Measurements from ENCODE around the gene THRB. TPM values are rescaled to one million over a fixed set of nuclear protein-coding genes. Genes with fewer than 3 reads are reported as not detected.
A peak's percentile ranks its signal among the peaks of the same experiment; 100 is the strongest.
"Not testable (repeated sequence)": the region's sequence is repeated elsewhere in the genome, so short reads cannot be mapped to it uniquely, and the experiment has no call there.

The THRB gene
- polyA plus RNA-seq, 3 donors: 27.1 to 31.1 (median 28.1) TPM

DNA sequence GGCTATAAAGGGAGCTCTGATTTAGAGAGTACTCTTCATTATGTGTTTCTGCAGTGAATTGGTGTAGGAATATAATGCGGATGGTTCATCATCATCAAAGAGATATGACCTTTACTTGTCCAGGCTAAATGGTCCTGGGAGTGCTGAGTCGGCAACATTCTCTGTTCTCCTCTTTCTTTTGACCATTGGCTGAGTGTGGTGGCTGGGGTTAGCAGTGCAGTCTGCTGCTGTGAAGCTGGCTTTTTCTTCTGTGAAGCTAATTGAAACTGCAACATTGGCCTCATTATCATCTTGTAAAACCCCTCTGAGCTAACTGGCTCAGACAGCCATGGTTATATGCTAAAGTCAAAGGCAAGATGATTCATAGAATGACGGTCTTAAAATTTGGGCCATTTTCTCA is 83.8 kb downstream of the THRB start:
- DNase-seq (ENCODE audit: low read depth in 3 of 3, low spot score in 2 of 3): no peak

DNA sequence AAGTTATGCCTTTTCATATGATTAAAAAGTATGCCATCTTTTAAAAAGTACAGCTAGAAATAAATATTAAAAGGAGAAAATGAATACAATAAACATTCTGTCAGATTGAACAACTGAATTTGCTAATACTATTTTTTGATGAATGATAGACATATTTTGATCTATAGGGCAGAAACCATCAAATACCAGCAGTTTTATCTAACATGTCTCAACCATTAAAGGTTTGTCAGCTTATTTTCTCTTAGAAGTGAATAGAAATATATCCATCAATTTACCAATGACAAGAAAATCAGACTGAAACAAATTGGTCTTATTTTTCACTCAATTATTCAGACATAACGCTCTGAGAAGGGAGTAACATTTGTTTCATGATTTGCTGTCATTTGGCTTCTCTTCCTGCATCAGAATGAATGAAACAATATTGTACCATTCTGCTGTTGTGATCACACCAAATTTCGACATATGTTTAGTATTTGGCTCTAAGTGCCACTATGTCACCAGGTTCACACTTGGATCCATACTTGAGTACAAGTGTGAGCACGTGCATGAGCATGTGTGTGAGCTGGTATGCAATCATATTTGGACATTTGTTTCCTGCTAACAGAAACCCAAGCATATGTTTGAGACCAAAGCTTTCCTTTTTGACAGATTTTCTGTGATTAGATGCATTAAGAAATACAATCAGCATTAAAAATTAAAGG is 86.5 kb downstream of the THRB start:
- no peak for DNase-seq (ENCODE audit: low read depth in 3 of 3, low spot score in 2 of 3)

DNA sequence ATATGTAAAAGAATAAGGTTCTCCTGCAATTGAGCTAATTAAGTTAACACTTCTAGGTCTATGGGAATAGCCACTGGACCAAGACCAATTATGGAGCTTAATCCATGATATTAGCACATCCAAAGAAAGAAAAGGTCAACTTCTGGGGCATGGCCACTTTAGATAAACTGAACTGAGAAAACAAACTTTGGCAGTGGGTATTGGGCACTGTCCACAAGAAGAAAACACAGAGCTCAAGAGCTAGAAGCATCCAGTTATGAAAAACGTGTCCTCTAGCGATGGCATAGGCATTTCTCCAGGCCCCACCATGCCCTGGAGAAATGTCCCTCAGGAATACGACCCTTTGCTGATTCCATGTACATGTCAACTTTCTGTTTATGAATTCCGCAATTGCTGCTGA is 87.8 kb downstream of the THRB start:
- no peak for DNase-seq (ENCODE audit: low read depth in 3 of 3, low spot score in 2 of 3)

DNA sequence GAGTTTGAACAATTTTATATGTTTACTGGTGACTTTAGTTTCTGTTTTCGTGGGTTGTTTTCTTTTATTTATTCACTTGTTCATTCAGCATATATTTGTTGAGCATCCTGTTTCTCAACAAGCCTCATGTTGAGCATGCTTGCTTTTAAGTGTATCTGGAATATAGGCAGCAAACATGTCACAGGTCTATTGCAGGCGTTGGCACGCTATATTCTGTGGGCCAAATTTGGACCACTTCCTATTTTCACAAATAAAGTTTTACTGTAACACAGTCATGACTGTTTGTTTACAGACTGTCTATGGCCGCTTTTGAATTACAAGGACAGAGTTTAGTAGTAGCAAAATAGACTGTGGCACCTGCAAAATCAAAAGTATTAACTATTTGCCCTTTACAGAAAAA is 89.6 kb downstream of the THRB start:
- DNase-seq (ENCODE audit: low read depth in 3 of 3, low spot score in 2 of 3): no peak

DNA sequence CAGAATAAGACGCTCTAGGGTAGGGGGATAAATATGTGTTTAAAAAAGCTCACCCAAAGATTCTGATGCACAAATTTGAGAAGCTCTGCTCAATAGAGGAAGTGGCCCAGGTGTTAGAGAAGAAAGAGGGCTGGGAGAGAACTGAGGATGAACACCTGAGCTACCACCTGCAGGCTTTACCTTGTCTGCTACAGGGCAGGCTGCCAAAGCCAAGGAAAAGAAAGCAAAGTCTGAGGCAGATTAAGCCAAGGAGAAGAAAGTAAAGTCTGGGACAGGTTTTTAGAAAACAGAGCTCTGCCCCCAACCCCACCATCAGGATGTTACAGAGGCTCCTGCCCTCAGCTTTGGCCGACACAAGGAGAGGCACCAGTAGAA is 92.9 kb downstream of the THRB start:
- no peak for DNase-seq (ENCODE audit: low read depth in 3 of 3, low spot score in 2 of 3)

DNA sequence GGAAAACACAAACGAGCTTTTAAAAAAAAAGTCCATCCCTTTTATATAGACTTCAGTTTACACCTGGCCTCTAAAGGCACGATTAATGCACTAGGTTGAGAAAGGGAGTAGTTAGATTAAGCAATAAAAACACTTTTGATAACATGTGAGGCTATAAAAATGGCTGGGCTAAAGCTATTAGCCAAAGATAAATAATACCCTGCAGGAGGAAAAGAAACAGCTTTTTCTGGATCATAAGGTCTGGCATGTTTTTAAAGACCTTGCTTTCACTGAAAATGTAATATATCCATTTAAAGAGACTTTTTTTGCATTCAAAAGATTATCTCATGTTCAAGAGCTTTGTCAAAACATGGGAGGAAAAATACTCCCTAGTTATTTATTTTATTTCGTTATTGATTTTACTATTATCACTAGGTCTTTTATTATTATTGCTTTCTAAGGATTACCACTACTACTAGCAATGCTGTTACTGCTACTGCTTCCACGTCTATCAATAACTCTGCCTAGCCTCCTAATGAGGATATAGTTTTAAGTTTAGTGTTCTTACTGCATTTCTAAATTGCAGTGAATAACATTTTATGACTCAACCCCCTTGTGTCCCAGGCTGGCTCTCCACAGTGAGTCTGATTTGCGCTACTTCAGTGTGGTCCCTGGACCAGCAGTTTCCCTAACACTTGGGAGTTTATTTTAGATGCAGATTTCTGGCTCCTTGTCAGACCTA is 93.4 kb downstream of the THRB start:
- DNase-seq (ENCODE audit: low read depth in 3 of 3, low spot score in 2 of 3): no peak

DNA sequence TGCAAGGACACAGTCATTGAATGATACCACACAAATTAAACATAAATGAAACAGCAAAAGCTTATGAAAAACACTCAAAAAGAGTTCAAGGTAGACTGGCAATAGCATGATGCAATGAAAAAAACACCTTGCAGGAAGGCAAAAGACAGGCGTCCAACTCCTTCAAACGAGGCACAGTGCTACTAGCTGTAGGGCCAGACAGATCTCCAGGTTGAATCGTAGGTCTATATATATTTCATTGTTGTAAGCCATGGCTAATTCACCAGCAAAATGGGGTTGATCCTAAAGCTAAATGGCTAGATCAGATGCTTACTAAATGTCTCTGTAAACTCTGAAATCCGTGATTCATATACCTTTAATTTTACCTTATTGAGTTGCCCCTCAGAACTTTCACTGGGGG is 94.2 kb downstream of the THRB start:
- DNase-seq (ENCODE audit: low read depth in 3 of 3, low spot score in 2 of 3): no peak

DNA sequence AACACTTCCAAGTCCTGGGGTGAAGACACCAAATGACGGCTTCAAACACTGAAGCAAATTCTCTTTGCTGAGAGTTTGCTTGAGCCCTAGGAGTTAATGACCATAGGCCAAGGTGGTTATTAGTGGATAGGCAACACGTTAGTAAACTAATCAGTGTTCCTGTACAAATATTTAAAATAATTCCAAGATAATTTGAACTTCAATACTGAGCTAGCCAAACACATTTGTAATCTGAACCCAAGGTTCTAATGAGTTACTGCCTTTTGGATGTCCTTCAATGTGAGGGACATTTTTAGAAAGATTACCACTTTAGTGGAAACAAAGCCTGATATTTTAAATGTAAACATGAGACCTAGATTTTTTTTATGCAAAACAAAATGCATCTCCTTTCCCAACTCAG is 94.6 kb downstream of the THRB start:
- no peak for DNase-seq (ENCODE audit: low read depth in 3 of 3, low spot score in 2 of 3)

DNA sequence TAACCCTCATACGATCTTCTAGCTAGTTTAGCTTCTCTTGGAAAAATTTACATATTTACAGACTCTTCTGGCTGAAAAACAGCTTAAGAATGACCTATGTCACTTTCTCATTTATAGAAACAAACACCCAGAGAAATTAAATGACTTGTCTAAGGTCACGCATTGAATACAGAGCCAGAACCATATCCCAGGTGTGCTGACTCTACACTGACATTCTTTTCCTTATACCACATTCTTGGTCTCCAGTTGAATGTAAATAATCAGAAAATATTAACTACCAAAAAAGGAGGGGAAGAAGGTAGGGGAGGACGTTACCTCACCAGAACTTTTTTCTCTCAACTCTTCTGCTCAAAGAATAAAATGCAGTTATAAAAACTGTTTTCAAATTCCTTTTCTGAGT is 95.0 kb downstream of the THRB start:
- DNase-seq (ENCODE audit: low read depth in 3 of 3, low spot score in 2 of 3): no peak

DNA sequence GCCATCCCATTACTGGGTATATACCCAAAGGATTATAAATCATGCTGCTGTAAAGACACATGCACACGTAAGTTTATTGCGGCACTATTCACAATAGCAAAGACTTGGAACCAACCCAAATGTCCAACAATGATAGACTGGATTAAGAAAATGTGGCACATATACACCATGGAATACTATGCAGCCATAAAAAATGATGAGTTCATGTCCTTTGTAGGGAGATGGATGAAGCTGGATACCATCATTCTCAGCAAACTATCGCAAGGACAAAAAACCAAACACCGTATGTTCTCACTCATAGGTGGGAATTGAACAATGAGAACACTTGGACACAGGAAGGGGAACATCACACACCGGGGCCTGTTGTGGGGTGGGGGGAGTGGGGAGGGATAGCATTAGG is 95.9 kb downstream of the THRB start:
- DNase-seq (ENCODE audit: low read depth in 3 of 3, low spot score in 2 of 3): not testable (repeated sequence)

DNA sequence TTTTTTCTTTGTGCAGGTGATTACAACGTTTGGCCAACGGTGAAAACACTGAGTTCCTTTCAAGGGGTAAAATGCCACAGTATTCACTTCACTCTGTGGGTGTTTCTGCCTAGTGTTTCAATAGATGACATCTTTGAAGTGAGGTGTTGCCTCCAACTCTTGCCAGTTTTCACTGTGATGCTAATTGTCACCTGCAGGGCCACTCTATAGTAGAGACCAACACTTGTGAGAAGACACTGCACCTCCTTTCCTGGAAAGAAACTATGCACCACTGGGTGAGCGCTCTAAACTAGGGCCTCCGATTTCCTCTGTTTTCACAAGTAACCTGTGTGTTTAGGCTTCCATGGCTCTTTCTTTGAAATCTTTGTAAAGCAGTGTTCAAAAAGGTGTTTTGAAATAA is 98.3 kb downstream of the THRB start:
- DNase-seq (ENCODE audit: low read depth in 3 of 3, low spot score in 2 of 3): no peak

DNA sequence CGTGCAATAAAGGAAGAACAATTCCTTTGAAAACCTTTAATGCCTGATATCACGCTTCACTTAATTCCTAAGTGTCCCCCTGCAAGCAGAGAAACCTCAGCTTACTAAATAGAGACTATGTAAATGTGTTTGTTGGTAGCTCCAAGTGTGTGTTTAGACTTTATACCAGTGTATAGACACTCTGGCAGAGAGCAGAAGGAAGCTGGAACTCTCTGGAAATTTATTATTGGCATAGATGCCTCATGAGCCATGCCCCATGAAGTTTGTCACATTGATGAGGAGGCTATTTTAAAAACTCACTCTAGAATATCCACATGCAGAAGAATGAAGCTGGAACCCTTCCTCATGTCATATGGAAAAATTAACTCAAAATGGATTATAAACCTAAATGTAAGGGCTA is 99.9 kb downstream of the THRB start:
- DNase-seq (ENCODE audit: low read depth in 3 of 3, low spot score in 2 of 3): no peak

DNA sequence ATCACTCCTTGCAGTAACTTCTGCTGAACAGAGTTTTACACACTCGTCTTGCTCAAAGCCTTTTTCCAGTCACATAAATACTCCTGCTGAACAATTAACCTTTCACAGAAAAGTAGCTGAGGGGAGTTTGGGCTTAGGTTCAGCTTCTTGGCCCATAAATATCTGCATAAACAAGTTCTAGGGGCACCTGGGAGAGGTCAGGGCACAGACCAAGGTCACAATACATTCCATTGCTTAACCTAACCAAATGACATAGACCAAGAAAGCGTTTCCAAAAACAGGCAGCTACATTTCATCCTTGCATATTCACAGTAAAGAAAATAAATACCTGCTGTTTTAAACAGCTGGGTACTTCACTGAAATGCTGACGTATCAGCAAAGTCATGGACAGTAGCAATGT is 101.3 kb downstream of the THRB start:
- no peak for DNase-seq (ENCODE audit: low read depth in 3 of 3, low spot score in 2 of 3)

DNA sequence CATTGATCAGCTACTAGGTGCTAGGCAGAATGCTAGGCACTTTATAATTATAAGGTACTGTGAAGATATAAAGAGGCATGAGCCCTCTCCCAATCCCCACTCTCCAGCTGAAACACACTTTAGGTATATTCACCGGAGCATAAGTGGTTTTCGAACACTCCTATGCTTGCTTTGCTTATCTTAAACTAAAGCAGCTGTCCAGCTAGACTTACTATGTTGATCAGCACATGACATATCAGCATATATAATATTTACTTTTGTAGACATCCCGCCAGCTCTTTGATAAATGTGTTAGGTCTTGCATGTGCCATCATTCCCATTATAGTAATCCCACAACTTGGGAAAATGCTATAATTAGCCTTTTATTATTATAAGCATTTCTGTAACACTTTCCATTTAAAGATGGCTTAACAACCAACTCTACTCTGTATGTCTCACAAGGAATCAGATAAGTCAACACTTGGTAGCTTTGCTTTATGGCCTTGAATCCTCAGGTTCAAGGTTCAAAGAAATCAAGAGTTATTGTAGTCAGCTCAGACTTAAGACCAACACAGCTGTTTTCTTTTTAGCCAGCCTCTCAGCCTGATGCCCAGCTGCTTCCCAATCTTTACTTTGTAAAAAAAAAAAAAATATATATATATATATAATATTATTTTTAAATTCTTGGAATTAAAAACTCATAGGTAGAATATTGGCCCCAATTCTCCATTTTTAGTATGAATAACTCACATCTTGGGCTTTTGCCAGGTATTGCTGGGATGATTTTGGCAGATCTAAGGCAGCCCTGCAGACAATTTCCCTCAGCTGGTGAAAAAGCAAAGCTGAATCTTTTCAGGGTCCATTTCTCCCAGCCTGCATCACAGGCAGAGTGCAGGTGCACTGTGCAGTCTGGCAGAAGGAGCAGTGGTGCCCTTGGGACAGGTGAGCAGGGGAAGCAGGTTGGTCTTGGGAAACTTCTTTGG is 104.2 kb downstream of the THRB start:
- no peak for DNase-seq (ENCODE audit: low read depth in 3 of 3, low spot score in 2 of 3)

DNA sequence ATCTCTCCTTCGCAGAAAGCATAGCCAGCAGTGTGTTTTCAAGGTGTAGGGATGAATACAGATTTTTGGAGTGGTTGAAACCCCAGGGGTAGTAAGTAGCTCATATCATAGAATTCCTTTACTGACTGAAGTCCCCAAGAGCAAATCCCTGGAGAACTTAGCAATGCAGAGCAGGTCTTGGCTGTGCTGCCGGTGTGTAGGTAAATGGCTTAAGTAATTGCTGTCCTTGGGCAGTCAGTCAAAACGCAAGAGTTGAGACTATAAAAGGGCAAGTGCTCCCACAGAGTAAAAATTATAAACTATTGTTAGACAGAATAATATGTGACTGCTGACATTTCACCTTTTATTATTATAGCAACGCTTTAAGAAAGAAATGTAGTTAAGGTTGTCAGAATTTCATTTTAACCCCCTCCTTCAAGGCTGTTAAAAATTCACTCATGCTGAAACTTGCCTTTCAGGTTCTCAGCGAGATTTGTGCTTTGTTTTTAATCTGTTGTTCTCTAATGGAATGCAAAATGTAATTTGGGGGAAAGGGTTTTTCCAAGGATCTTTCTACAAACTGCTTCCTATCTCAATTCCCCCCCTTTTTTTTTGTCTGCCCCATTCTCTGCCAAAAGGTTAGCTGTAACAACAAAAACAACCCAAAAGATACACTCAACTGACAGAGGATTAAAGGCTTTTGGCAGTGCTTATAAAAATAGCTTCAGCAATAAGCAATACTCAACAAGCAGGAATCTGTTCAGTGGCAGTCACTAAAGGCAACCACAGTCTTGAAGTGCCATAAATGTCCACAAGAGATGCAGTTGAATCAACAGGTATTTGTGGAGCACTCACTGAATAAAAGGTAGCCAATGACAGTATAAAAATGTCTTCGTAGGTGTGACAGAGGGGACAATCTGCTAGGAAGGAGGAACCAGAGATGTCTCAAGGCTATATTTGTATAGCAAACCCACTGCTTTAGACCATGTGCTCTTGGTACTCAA is 105.3 kb downstream of the THRB start:
- DNase-seq (ENCODE audit: low read depth in 3 of 3, low spot score in 2 of 3): peak; percentile 23 to 61 (median 42)

DNA sequence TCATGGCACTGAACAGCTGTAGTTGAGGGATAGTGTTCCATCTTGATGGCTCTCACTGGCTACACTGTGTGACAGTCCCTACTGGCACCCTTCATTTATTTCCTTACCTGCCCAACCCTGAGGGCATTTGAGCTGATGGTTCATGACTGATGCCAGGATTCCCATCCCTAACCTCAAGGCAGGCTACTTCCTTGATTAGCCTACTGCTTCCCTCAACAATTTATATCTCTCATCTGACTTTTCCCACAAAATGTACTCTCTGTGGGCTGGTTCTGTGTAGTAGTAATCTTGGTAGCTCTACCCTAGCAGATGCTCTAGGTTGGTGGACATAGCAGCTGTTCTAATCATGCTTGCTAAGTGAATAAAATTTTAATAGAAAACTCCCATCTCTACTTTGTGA is 106.0 kb downstream of the THRB start:
- DNase-seq (ENCODE audit: low read depth in 3 of 3, low spot score in 2 of 3): no peak

DNA sequence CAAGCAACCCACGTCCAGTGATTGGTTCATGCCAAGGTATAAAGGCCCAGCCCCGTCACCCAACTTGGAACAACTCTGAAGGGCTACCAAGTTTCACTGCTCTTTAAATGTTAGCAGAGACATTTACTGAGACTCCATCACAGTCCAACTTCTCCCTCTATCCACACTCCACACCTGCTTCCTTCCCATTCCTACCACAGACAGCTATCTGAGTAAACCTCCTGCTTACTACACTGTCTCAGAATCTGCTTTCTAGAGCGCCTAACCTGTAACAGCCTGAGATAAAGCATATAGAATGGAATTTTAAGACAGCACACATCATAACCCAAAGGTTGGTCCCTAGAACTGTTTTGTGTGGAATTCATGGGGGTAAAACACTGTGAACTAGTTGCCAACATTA is 106.5 kb downstream of the THRB start:
- no peak for DNase-seq (ENCODE audit: low read depth in 3 of 3, low spot score in 2 of 3)

DNA sequence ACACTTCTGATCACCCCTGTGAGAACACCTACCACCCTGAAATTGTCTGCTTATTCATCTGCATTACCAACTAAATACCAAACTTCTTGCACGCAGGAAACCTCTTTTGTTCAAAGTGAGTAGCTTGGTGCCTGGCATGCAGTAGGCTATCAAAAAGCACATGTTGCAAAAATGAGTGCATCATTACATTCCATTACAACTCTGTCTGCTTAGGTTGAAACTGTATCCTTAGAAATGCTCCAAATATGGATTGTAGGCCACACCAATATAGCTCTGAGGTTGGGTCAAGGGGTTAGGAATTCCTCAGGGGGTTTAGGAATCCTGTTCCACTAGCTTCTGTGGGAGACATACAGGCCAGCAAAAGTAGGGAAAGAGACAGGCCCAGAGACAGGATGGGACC is 107.2 kb downstream of the THRB start:
- no peak for DNase-seq (ENCODE audit: low read depth in 3 of 3, low spot score in 2 of 3)

DNA sequence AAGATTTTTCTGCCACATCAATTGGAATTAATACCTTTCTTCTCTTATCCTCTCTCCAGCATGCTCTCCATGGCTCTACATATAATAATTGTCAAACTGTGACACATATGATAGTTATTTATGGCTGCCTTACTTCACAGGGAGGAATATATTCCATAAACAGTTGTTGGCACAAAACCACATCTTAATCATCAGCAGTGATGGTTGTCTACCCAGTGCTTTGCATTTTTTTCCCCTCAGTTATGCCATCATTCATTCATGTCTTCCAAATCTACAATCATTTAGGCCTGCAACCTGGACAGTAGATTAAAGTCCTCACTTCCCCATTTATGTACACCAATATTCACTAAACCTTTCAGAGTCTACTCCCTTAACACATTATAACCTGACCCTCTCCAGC is 107.7 kb downstream of the THRB start:
- no peak for DNase-seq (ENCODE audit: low read depth in 3 of 3, low spot score in 2 of 3)

DNA sequence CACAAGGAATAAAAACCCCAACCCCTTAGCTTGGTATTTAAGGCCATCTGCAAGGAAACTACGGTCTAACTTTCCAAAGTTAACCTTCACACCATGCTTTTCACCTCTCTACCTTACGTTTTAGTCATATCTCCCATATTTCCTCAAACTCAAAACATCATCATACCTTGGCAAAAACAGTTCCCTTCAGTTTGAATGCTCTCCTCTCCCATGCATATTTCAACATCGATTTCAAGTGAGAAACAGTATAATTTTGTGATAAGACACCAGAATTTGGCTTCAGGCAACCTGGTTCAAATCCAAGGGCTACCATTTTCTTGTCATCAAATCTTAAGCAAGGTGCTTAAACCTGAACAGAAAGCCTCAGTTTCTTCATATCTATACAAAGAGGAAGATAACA is 108.2 kb downstream of the THRB start:
- no peak for DNase-seq (ENCODE audit: low read depth in 3 of 3, low spot score in 2 of 3)
